MV-4-11 (cell line): ENCODE results near the gene MRGPRF.
A peak's percentile ranks its signal among the peaks of the same experiment; 100 is the strongest.

Experiments used
- DNase-seq: peaks from one replicate; lab custom pipeline; 2025; lab: John Stamatoyannopoulos, UW

The MRGPRF gene

GRCh38 chr11:69022260-69022659, 9.2 kb upstream of the MRGPRF start:
- no peak for DNase-seq

DNA sequence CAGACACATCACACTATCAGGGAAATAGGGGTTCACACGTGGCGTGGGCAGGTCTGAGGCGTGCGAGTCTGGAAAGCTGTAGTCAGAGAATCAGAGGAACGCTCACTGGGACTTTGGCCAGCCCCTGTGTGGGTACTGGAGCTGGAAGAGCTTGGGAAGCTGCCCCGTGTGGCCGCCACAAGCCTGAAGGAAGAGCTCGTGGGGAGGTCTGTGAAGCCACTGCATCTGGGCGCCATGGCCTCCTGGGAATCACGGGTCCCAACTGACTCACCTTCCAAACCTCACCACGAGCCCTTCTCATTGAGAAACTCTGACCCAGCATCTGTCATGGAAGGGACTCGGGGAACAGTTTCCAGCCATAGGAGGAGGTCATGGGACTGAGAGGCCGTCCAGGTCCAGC, 5.9 kb upstream of the MRGPRF start:
- DNase-seq = no peak

- no peak for DNase-seq
Measured at GRCh38 chr11:69017951-69018350, 4.9 kb upstream of the MRGPRF start.

- no peak for DNase-seq
Measured at GRCh38 chr11:69014898-69015549, 2.0 kb upstream of the MRGPRF start.

DNA sequence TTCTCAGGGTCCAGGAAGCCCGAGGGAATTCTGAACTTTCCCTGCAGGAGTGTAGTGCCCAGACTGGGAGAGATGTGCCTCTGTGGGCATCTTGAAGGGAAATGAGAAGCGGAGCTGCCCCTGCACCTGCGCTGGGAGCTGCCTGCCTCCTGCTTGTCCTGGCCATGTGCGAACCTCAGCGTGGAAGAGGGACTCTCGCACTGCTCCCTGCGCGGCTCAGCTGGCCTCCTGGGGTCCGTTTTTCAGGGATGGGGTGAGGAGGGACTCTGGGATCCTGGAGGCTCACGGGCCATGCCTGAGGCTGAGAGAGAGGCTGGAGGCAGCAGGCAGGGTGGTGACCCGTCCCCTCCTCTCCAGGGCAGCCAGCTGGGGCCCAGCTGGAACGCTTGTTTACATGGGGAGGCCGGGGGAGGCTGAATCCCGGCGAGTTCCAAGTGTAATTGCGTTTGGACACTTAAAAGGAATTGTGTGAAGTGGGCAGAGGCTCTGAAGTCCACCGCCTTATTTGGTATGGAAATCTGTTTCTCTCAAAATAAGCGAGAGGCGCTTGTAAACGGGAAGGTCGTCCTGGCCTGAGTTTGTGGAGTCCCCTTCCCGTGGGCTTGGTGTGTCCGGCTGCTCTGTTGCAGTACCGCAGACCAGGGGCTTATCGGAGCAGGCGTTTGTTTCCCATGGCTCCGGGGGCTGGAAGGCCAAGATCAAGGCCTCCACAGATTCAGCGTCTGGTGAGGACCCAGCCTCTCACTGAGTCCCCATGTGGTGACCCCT, 1.2 kb upstream of the MRGPRF start:
- no peak for DNase-seq

- DNase-seq = no peak
Measured at GRCh38 chr11:69012092-69013008, 696 bp downstream of the MRGPRF start.

GRCh38 chr11:69011624-69012091, 1.4 kb downstream of the MRGPRF start:
- no peak for DNase-seq

DNA sequence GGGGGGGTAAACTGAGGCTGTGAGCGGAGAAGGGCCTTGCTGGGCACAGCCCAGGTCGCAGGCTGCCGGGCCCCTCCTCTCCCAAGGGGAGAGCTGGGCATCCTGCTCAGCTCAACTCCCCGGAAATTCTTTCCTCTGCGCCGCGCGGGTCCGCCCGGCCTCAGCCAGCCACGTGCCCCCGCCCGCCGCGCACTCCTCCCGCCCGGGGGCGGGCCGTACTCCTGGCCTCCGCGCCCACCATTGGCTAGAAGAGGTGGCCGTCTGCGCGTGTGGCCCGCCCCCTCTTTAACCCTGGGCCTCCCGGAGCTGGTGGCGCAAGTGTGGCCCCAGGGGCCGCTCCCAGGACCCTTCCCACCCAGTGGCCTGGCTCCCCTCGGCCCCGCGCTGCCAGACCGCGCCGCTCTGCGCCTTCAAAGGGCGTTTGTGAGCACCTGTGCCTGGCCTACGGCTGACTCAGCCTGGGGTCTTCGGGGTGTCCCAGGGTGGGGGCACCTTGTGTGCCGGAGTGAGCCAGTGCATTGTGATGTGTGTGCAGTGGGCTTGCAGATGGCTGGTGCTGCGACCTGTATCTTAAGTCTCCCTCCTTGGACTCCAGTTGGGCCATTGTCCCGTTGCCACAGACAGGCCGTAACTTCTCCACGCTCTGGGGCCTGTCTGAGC, 2.0 kb downstream of the MRGPRF start:
- DNase-seq = peak; percentile 50

DNA sequence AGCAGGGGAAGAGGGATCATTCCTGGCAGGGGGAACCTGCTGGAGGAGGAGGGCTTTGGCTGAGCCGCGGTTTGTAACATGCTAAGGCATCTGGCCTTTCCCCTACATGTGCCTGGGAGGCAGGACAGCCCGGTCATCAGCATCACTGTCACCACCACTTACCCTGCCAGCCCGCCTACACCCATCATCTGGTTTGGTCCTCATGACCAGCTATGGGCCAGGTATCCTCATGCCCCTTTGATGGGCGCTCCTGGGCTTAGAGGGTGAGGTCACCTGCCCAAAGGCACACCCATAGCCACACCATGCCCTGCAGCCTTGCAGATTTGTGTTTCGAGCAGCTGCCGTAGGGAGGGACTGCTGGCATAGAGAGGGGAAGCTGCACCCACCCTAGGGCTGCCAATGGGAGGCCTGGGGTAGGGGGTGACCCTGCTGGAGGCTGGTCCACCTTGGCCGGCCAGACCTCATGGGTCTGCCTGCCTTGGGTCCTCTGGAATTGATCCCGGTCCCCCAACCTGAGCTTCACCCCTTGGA, 2.6 kb downstream of the MRGPRF start:
- no peak for DNase-seq

DNA sequence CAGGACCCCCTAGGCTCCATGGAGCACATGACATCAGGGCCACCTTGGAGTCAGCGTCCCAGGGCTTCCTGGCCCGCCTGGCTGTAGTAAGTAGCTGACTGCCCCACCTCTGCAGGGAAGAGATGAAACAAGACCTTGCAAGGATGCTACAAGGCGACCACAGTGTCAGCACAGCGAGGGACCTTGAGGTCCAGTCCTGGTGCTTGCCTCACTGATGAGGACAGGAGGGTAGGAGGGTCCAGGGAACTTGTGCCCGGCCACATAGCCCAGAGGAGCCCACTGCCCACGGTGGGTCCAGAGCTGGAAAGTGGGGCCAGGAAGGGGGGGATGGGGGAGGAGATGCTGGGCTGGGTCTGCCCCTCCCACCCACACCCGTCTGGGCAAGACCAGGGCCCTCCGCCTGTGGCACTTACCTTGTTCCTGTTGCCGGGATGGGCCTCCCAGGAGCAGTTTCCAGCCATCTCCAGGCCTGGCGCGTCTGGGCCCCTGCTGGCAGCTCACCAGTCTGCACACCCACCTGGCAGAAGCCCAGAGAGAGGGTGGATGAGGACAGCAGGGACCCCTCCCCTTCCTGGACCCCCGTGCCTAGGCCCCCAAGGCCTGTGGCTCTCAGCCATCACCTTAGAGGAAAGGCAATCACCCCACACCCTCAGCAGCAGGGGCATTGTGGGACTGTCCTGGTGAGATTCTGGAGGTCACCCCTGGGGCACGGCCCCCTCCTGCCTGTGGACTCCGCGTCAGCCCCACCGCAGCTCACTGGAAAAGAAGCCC, 3.4 kb downstream of the MRGPRF start:
- DNase-seq = no peak

- peak; percentile 39 for DNase-seq
Measured at GRCh38 chr11:69008737-69009440, 4.2 kb downstream of the MRGPRF start.

- no peak for DNase-seq
Measured at GRCh38 chr11:69007975-69008381, 5.1 kb downstream of the MRGPRF start.

DNA sequence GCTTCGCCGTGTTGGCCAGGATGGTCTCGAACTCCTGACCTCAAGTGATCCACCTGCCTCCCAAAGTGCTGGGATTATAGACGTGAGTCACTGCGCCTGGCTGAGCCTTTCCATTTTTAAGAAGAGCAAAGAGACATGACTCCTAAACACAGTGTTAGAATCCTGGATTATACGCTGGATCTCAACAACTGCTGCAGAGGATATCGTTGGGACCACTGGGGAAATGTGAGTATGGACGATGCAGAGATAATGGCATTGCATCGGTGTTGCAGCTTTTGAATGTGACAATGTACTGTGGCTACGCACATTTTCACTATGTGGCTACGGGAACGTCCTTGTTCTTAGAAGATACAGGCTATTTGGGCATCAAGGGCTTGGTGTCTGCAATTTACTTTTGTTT, 6.2 kb downstream of the MRGPRF start:
- no peak for DNase-seq

- no peak for DNase-seq
Measured at GRCh38 chr11:69005631-69006368, 7.2 kb downstream of the MRGPRF start.

DNA sequence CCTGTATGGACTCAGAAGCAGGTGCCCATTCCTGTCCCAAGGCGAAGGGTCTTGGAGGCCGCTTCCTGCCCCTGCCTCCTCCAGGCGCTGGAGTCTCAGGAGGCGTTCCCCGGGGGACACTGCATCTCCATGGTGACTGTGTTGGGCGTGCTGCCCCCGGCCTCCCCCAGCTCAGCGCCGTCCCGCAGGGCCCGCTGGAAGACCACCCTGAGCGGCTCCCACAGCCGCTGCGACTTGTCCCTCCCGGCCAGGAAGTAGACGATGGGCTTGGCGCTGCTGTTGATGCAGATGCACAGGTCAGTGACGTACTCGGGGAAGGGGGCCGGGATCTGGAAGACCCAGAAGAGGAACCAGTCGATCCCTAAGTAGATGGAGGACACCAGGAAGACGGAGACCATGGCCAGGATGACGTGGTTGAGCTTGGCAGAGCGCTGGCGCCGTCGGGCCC, 7.8 kb downstream of the MRGPRF start:
- DNase-seq = no peak

GRCh38 chr11:69004411-69005182, 8.4 kb downstream of the MRGPRF start:
- DNase-seq = no peak

DNA sequence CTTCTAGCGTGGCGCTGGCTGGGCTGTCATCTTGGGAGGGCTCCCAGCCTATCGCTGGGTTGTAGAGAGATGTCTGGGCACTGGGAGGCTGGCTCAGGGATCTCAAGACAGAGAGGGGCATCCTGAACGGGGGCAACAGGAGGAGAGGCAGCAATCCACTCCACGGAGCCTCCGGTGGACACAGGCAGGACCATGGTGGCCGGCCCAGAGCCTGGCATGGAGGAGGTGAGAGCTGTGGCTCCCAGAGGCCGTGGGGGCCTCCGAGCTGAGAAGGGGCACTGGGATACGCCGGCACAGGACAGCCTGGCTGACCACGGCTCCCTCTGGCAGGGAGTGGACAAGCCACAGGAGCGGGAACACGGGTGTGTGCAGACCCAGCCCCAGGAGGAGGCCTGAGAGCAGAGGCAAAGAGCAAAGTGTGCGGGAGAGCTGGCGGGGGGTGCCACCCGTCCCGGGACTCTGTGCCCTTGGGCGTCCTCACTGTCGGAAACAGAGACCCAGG, 9.1 kb downstream of the MRGPRF start:
- no peak for DNase-seq

DNA sequence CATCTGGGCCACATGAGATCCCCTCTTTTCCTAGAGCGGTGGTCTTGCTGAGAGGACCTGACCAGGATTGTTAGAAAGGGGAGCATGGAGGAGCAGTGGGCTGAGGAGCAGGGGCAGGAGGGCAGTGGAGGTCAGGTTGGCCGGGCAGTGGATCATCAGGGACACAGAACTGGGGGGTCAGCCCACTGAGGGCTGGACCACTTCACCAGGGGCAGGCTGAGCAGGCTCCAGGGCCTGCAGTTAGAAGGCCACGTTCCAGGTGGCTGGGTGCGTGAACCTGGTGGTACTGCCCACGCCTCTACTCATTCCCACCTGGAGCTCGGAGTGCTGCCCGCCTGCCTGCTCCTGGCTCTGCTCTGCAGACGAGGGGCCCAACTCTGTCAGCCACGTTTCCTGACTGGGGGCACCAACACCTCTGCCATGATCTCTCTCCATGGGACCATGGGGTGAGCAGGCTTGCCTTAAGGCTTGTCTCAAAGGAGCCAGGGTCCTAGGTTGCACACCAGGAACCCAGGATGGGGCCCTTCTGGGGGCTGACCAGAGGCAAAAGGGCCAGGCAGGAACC, 9.7 kb downstream of the MRGPRF start:
- no peak for DNase-seq
